NCI-H2171 (cell line): ENCODE measurements around the gene DOP1B.
"Not testable (repeated sequence)": the region's sequence is repeated elsewhere in the genome, so short reads cannot be mapped to it uniquely, and the experiment has no call there.

Source experiments
- DNase-seq: peaks from one replicate; lab custom pipeline; 2025; lab: John Stamatoyannopoulos, UW

Gene DOP1B, protein sequence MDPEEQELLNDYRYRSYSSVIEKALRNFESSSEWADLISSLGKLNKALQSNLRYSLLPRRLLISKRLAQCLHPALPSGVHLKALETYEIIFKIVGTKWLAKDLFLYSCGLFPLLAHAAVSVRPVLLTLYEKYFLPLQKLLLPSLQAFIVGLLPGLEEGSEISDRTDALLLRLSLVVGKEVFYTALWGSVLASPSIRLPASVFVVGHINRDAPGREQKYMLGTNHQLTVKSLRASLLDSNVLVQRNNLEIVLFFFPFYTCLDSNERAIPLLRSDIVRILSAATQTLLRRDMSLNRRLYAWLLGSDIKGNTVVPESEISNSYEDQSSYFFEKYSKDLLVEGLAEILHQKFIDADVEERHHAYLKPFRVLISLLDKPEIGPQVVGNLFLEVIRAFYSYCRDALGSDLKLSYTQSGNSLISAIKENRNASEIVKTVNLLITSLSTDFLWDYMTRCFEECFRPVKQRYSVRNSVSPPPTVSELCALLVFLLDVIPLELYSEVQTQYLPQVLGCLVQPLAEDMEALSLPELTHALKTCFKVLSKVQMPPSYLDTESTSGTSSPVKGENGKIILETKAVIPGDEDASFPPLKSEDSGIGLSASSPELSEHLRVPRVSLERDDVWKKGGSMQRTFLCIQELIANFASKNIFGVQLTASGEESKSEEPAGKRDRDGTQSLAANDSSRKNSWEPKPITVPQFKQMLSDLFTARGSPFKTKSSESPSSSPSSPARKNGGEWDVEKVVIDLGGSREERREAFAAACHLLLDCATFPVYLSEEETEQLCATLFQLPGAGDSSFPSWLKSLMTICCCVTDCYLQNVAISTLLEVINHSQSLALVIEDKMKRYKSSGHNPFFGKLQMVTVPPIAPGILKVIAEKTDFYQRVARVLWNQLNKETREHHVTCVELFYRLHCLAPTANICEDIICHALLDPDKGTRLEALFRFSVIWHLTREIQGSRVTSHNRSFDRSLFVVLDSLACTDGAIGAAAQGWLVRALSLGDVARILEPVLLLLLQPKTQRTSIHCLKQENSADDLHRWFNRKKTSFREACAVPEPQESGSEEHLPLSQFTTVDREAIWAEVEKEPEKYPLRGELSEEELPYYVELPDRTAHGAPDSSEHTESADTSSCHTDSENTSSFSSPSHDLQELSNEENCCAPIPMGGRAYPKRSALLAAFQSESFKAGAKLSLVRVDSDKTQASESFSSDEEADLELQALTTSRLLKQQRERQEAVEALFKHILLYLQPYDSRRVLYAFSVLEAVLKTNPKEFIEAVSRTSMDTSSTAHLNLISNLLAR (N-terminal part only)

GRCh38 chr21:36156815-36157670 is at the start of gene DOP1B:
TSS of gene DOP1B (plus strand) at chr21:36156824. CDS start at chr21:36164734, 7,910 bp downstream.
- DNase-seq, result no peak

GRCh38 chr21:36109868-36110267 is 46.8 kb upstream of the DOP1B start:
- no peak for DNase-seq

DNA sequence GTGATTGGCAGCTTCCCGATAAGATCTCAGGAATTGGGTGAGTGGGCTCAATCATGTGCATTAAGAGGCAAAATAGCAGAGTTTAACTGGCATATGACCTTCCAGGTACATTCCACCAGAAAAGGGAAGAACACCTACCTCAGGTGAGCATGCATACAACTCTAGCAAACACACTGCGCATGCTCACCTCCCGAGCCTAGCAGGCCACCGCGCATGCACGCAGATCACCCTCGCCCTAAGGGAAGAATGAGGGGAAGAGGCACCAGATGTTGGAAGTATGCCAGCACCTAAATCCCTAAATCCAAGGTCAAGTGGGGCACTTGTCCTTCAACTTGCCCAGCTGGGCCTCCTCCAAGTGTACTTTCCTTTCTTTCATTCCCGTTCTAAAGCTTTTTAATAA is 45.4 kb upstream of the DOP1B start:
- DNase-seq, result no peak

DNA sequence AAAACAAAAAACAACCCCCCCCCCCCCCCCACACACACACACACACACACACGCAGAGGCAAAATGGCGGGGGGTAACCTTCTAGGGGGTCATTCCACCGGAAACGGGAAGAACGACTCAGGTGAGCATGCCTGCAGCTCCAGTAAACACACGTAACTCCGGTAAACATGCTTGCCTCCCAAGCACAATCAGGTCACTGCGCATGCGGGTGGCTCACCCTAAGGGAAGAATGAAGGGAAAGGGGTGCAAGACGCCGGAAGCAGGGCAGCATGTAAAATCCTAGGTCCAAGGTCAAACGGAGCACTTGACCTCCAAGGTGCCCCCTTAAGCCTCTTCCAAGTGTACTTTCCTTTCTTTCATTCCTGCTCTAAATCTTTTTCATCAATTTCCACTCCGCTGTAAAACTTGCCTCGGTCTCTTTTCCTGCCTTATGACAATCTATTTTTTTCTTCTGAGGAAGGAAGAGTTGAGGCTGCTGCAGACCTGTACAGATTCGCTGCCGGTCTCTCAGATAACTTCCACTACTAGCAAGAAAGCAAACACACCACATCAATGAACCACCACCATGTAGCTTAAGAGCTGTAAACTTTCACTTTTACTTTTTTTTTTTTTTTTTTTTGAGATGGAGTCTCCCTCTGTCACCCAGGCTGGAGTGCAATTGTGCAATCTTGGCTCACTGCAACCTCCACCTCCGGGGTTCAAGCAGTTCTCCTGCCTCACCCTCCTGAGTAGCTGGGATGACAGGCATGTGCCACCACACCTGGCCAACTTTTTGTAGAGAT is 42.8 kb upstream of the DOP1B start:
- peak; percentile 60 for DNase-seq

DNA sequence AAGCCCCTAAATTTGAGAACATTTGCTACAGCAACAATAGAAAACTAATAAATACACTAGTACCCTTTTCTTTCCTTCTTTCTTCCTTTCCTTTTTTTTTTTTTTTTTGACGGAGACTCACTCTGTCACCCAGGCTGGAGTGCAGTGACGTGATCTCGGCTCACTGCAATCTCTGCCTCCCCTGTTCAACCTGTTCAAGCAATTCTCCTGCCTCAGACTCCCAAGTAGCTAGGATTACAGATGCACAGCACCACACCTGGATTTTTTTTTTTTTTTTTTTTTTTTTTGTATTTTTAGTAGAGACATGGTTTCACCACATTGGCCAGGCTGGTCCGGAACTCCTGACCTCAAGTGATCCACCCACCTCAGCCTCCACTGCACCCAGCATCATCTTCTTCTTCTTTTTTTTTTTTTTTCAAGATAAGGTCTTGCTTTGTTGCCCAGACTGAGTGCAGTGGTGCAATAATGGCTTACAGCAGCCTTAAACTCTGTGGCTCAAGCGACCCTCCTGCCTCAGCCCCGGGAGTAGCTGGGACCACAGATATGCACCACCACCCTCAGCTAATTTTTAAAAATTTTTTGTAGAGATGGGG is 41.4 kb upstream of the DOP1B start:
- DNase-seq, result no peak

- DNase-seq, result no peak
Measured at GRCh38 chr21:36117286-36117741, 39.3 kb upstream of the DOP1B start.

DNA sequence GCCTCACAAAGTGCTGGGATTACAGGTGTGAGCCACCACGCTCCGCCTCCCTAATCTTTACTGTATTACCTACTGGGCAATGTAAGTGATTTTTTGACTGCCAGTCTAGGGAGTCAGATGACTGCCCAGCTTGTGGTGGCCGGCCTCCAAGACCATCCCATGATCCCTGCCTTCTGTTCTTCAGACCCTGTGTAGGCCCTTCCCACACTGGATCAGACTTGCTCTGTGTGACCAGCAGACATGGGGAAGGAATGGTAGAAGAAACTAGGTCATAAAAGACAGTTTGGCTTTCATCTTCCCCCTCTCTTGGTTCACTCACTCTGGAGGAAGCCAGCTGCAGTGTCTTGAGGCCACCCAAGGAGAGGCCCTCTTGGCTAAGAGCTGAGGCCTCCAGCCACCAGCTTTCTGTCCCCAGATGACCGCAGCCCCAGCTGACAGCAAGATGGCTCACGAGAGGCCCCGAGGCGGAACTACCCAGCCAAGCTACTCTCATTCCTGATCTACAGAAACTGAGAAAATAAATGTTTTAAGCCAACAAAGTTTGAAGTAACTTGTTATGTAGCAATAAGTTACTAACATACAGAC is 36.2 kb upstream of the DOP1B start:
- DNase-seq, result no peak

GRCh38 chr21:36122977-36123376 is 33.6 kb upstream of the DOP1B start:
- no peak for DNase-seq

GRCh38 chr21:36124395-36124794 is 32.2 kb upstream of the DOP1B start:
- no peak for DNase-seq

DNA sequence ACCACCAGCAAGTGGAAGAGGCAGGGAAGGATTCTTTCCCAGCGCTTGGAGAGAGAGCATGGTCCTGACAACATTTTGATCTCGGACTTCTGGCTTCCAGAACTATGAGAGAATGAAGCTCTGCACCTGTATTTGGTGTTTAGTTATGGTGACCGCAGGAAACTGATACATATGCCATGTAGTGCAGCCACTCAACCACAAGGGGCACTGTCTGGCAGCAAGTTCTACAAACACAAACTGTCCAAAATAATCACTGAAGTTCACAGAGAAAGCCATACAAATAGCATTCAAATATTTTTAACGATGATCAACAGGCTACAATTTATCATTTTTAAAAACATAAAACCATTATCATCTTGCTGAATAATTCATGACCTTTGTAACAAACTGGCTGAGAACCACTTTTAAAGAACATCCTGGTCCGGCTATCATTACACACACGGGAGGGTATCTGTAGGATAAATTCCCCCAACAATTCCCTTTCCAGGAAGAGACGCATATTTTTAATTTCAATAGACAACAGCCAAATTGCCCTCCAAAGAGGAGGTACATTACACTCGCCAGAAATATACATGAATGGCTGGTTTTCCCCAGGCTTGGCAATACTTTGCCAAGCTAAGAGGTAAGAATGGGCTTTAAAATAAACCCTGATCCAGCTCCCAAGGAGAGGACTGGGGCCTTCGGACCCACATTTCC is 31.0 kb upstream of the DOP1B start:
- peak; percentile 14 for DNase-seq

GRCh38 chr21:36126208-36126565 is 30.4 kb upstream of the DOP1B start:
- DNase-seq, result no peak

DNA sequence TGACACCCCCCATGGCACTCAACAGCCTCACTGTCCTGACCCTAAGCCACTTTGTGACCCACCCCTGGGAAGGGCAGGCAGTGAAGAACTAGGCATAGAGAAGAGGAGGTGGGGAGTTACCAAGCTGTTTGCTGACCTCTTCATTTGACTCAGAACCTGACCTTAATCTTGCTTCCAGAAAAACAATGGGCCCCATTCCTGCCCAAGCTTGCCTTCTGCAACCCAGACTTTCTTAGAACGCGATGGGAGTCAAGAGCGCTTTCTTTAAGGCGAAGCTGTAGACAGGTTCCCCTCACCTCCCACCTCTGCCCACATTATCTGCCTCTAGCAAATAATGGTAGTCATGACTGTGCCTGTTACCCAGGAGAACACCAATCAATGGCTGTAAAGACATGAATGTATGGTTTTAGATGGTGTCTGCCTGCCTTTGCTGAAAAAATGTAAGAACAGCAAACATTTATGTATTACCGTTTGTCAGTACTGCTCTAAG is 30.0 kb upstream of the DOP1B start:
- DNase-seq, result no peak

GRCh38 chr21:36127250-36127904 is 29.2 kb upstream of the DOP1B start:
- no peak for DNase-seq

- DNase-seq, result no peak
Measured at GRCh38 chr21:36127977-36128376, 28.6 kb upstream of the DOP1B start.

- no peak for DNase-seq
Measured at GRCh38 chr21:36129219-36129618, 27.4 kb upstream of the DOP1B start.

DNA sequence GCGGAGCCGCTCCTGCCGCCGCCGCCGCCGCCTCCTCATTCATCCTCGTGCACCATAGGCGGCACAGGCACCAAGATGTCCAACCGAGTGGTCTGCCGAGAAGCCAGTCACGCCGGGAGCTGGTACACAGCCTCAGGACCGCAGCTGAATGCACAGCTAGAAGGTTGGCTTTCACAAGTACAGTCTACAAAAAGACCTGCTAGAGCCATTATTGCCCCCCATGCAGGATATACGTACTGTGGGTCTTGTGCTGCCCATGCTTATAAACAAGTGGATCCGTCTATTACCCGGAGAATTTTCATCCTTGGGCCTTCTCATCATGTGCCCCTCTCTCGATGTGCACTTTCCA is 26.2 kb upstream of the DOP1B start:
- not testable (repeated sequence) for DNase-seq

GRCh38 chr21:36130839-36131238 is 25.8 kb upstream of the DOP1B start:
- DNase-seq, result not testable (repeated sequence)

GRCh38 chr21:36132696-36133095 is 23.9 kb upstream of the DOP1B start:
- DNase-seq, result no peak
